Liver (tissue), 3 donors: Measurements from ENCODE around the gene SEMA5A.

Experiments used
- CTCF ChIP-seq: fragments of 150-350 bp; IDR thresholded peaks from 2 replicates; pipeline ENCODE4 v1.5.1; 2017; ENCODE audit warnings: improper control_type of control experiment, low read depth, low read length; ENCODE audit not compliant: missing input control
- JUND ChIP-seq, 2 donors: IDR thresholded peaks; 2 replicates each; pipeline ENCODE4 v1.6.1; 2016; ENCODE audit warnings: antibody characterized with exemption in 2 of 2
- NR2F2 ChIP-seq: IDR thresholded peaks from 2 replicates; pipeline ENCODE4 v1.6.1; 2016; ENCODE audit warnings: antibody characterized with exemption
- RAD21 ChIP-seq, 2 donors: IDR thresholded peaks; 2 replicates each; pipeline ENCODE4 v1.6.1; 2016; ENCODE audit warnings: antibody characterized with exemption in 2 of 2, mild to moderate bottlenecking in 2 of 2
- SP1 ChIP-seq: IDR thresholded peaks from 2 replicates; pipeline ENCODE4 v1.6.1; 2018; ENCODE audit warnings: antibody characterized with exemption, mild to moderate bottlenecking
- TAF1 ChIP-seq: conservative IDR thresholded peaks from 2 replicates; pipeline ENCODE4 v1.6.1; 2016; ENCODE audit warnings: antibody characterized with exemption, mild to moderate bottlenecking
- ZBTB33 ChIP-seq: IDR thresholded peaks from 2 replicates; pipeline ENCODE4 v1.6.1; 2016; ENCODE audit warnings: antibody characterized with exemption
- TF ChIP-seq, protein P1 (sequence below): IDR thresholded peaks from 2 replicates; pipeline ENCODE4 v1.6.1; 2016; ENCODE audit warnings: antibody characterized with exemption
- TF ChIP-seq, protein P2 (sequence below): IDR thresholded peaks from 2 replicates; pipeline ENCODE4 v1.6.1; 2016; ENCODE audit warnings: antibody characterized with exemption, mild to moderate bottlenecking
- donor health status: healthy.
- donor health status: healthy.

- TF ChIP-seq CTCF: no peak
- TF ChIP-seq TAF1: no peak
- TF ChIP-seq, protein P1, sequence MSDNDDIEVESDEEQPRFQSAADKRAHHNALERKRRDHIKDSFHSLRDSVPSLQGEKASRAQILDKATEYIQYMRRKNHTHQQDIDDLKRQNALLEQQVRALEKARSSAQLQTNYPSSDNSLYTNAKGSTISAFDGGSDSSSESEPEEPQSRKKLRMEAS: no peak
- TF ChIP-seq, protein P2, sequence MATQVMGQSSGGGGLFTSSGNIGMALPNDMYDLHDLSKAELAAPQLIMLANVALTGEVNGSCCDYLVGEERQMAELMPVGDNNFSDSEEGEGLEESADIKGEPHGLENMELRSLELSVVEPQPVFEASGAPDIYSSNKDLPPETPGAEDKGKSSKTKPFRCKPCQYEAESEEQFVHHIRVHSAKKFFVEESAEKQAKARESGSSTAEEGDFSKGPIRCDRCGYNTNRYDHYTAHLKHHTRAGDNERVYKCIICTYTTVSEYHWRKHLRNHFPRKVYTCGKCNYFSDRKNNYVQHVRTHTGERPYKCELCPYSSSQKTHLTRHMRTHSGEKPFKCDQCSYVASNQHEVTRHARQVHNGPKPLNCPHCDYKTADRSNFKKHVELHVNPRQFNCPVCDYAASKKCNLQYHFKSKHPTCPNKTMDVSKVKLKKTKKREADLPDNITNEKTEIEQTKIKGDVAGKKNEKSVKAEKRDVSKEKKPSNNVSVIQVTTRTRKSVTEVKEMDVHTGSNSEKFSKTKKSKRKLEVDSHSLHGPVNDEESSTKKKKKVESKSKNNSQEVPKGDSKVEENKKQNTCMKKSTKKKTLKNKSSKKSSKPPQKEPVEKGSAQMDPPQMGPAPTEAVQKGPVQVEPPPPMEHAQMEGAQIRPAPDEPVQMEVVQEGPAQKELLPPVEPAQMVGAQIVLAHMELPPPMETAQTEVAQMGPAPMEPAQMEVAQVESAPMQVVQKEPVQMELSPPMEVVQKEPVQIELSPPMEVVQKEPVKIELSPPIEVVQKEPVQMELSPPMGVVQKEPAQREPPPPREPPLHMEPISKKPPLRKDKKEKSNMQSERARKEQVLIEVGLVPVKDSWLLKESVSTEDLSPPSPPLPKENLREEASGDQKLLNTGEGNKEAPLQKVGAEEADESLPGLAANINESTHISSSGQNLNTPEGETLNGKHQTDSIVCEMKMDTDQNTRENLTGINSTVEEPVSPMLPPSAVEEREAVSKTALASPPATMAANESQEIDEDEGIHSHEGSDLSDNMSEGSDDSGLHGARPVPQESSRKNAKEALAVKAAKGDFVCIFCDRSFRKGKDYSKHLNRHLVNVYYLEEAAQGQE: no peak
- TF ChIP-seq NR2F2: no peak
- no peak for TF ChIP-seq ZBTB33
- no peak for TF ChIP-seq RAD21 (IDR thresholded peaks at IDR 0.05)
- no peak for TF ChIP-seq JUND (IDR thresholded peaks at IDR 0.05)
- no peak for TF ChIP-seq SP1
These were observed 483.0 kb downstream of the SEMA5A start for GRCh38 chr5:9062873-9063272.
